H9 (cell line): ENCODE results near the gene EFTUD2. TPM values are rescaled to one million over a fixed set of nuclear protein-coding genes. Genes with fewer than 3 reads are reported as not detected.
A peak's percentile ranks its signal among the peaks of the same experiment; 100 is the strongest.

Experiments
- DNase-seq: peaks from one replicate; pipeline ENCODE4 v3.0.0-alpha.2; 2017
- H2AFZ ChIP-seq: one replicate; pipeline ENCODE4 v1.6.1; 2013; ENCODE audit warnings: mild to moderate bottlenecking, low read length, control low read depth, moderate library complexity
- H2AK5ac ChIP-seq: 2 replicates; pipeline ENCODE4 v1.6.1; 2013; ENCODE audit warnings: low read length, control low read depth, mixed read lengths; ENCODE audit not compliant: insufficient read length
- H2BK120ac ChIP-seq: one replicate; pipeline ENCODE4 v1.6.1; 2013; ENCODE audit warnings: low read depth, mild to moderate bottlenecking, low read length, control low read depth, inconsistent platforms; ENCODE audit not compliant: poor library complexity, severe bottlenecking
- H2BK12ac ChIP-seq: 2 replicates; pipeline ENCODE4 v1.6.1; 2013; ENCODE audit warnings: low read length, control low read depth, mixed read lengths, low read depth; ENCODE audit not compliant: insufficient read length
- H2BK15ac ChIP-seq: 2 replicates; pipeline ENCODE4 v1.6.1; 2013; ENCODE audit warnings: low read depth, low read length, control low read depth
- H2BK20ac ChIP-seq: one replicate; pipeline ENCODE4 v1.6.1; 2013; ENCODE audit warnings: low read depth, mild to moderate bottlenecking, low read length, control low read depth, inconsistent platforms; ENCODE audit not compliant: poor library complexity, severe bottlenecking
- H2BK5ac ChIP-seq: 2 replicates; pipeline ENCODE4 v1.6.1; 2013; ENCODE audit warnings: low read length, control low read depth, mixed read lengths; ENCODE audit not compliant: insufficient read length
- H3K14ac ChIP-seq: 2 replicates; pipeline ENCODE4 v1.6.1; 2013; ENCODE audit warnings: low read length, control low read depth; ENCODE audit not compliant: insufficient read depth
- H3K18ac ChIP-seq: 2 replicates; pipeline ENCODE4 v1.6.1; 2013; ENCODE audit warnings: low read depth, mild to moderate bottlenecking, mixed read lengths, low read length, control low read depth; ENCODE audit not compliant: insufficient read length
- H3K23ac ChIP-seq: 2 replicates; pipeline ENCODE4 v1.6.1; 2013; ENCODE audit warnings: low read length, control low read depth, mixed read lengths, low read depth; ENCODE audit not compliant: insufficient read length
- H3K23me2 ChIP-seq: 2 replicates; pipeline ENCODE4 v1.6.1; 2013; ENCODE audit warnings: low read depth, mild to moderate bottlenecking, mixed read lengths, low read length, control low read depth; ENCODE audit not compliant: insufficient read length, poor library complexity, severe bottlenecking
- H3K27ac ChIP-seq: 2 replicates; pipeline ENCODE4 v1.5.1; 2013; ENCODE audit warnings: low read length, control low read depth, mixed read lengths, low read depth; ENCODE audit not compliant: insufficient read length
- H3K27me3 ChIP-seq: 2 replicates; pipeline ENCODE4 v1.6.1; 2013; ENCODE audit warnings: low read length, control low read depth, inconsistent platforms; ENCODE audit not compliant: insufficient read depth
- H3K4ac ChIP-seq: 2 replicates; pipeline ENCODE4 v1.6.1; 2013; ENCODE audit warnings: low read depth, mild to moderate bottlenecking, control low read depth, inconsistent platforms, low read length, moderate library complexity
- H3K4me1 ChIP-seq: 2 replicates; pipeline ENCODE4 v1.6.1; 2013; ENCODE audit warnings: low read length, control low read depth, inconsistent platforms; ENCODE audit not compliant: insufficient read depth
- H3K4me2 ChIP-seq: 2 replicates; pipeline ENCODE4 v1.6.1; 2013; ENCODE audit warnings: low read length, control low read depth, mixed read lengths; ENCODE audit not compliant: insufficient read length, insufficient read depth
- H3K56ac ChIP-seq: 2 replicates; pipeline ENCODE4 v1.6.1; 2013; ENCODE audit warnings: low read depth, mild to moderate bottlenecking, mixed read lengths, low read length, control low read depth; ENCODE audit not compliant: insufficient read length
- H3K79me1 ChIP-seq: 2 replicates; pipeline ENCODE4 v1.6.1; 2013; ENCODE audit warnings: low read depth, mild to moderate bottlenecking, moderate library complexity, low read length, control low read depth, inconsistent platforms; ENCODE audit not compliant: insufficient read depth, poor library complexity, severe bottlenecking
- H3K79me2 ChIP-seq: 2 replicates; pipeline ENCODE4 v1.6.1; 2013; ENCODE audit warnings: low read length, control low read depth, inconsistent platforms; ENCODE audit not compliant: insufficient read depth
- H3K9ac ChIP-seq: 2 replicates; pipeline ENCODE4 v1.6.1; 2013; ENCODE audit warnings: low read length, control low read depth, mixed read lengths; ENCODE audit not compliant: insufficient read length; ENCODE audit errors: extremely low read depth
- H3K9me3 ChIP-seq: one replicate; pipeline ENCODE4 v1.6.1; 2013; ENCODE audit warnings: low read depth, low read length, inconsistent platforms; ENCODE audit not compliant: control insufficient read depth
- H3T11ph ChIP-seq: one replicate; pipeline ENCODE4 v1.6.1; 2013; ENCODE audit warnings: mild to moderate bottlenecking, low read length, control low read depth, inconsistent platforms
- H4K20me1 ChIP-seq: one replicate; pipeline ENCODE4 v1.6.1; 2013; ENCODE audit not compliant: control insufficient read depth, insufficient read length, insufficient read depth
- H4K5ac ChIP-seq: 2 replicates; pipeline ENCODE4 v1.6.1; 2013; ENCODE audit warnings: low read depth, mild to moderate bottlenecking, mixed read lengths, low read length, control low read depth; ENCODE audit not compliant: insufficient read length
- H4K8ac ChIP-seq: replicated peaks from 2 replicates; pipeline ENCODE4 v1.6.1; 2013; ENCODE audit warnings: low read length, control low read depth, mixed read lengths, low read depth; ENCODE audit not compliant: insufficient read length
- H4K91ac ChIP-seq: 2 replicates; pipeline ENCODE4 v1.6.1; 2013; ENCODE audit warnings: low read depth, mild to moderate bottlenecking, moderate library complexity, mixed read lengths, low read length, control low read depth; ENCODE audit not compliant: insufficient read length
- H3K27ac Mint-ChIP-seq, 3 experiments: 2 replicates in 2 of 3; 3 replicates in 1 of 3; pipeline ENCODE4 v1.8.0; 2020 to 2021; ENCODE audit warnings: mixed read lengths in 3 of 3, mild to moderate bottlenecking in 1 of 3, moderate library complexity in 1 of 3
- H3K27me3 Mint-ChIP-seq: 2 replicates; pipeline ENCODE4 v1.8.0; 2021; ENCODE audit warnings: low read depth, mild to moderate bottlenecking, moderate library complexity, mixed read lengths
- H3K36me3 Mint-ChIP-seq, 3 experiments: 2 replicates in 2 of 3; 3 replicates in 1 of 3; pipeline ENCODE4 v1.8.0; 2020 to 2021; ENCODE audit warnings: low read depth in 3 of 3, mixed read lengths in 3 of 3; ENCODE audit not compliant: insufficient read depth in 1 of 3
- H3K4me1 Mint-ChIP-seq, 2 experiments: 2 replicates each; pipeline ENCODE4 v1.8.0; 2020; ENCODE audit warnings: mixed read lengths in 2 of 2
- H3K4me3 Mint-ChIP-seq, 2 experiments: 2 replicates in 1 of 2; 3 replicates in 1 of 2; pipeline ENCODE4 v1.8.0; 2020 to 2021; ENCODE audit warnings: mild to moderate bottlenecking in 2 of 2, mixed read lengths in 2 of 2, moderate library complexity in 1 of 2
- H3K9me3 Mint-ChIP-seq, 2 experiments: 2 replicates in 1 of 2; 3 replicates in 1 of 2; pipeline ENCODE4 v1.8.0; 2020; ENCODE audit warnings: mild to moderate bottlenecking in 2 of 2, mixed read lengths in 2 of 2, moderate library complexity in 1 of 2
- WGBS: extraction: QIAGEN DNeasy Blood & Tissue Kit; methylation state at CpG from one replicate; pipeline ENCODE4 v1.1.7; 2013; ENCODE audit warnings: missing lambda C conversion rate, low lambda C conversion rate, mixed read lengths; ENCODE audit not compliant: insufficient read length; ENCODE audit errors: extremely low coverage; 5-methylcytosine and 5-hydroxymethylcytosine counted together
- total RNA-seq: library from RNA; stranded (reverse); gene quantifications from 2 replicates; pipeline ENCODE4 v1.2.1, GENCODE V29; 2021
- TF ChIP-seq, protein P1 (sequence below): fragments of 200-600 bp; sonication (generic); conservative IDR thresholded peaks from 3 replicates; pipeline ENCODE4 v1.8.0; 2021; ENCODE audit warnings: antibody characterized with exemption, mild to moderate bottlenecking

The EFTUD2 gene
- total RNA-seq, 1 experiment from 2014 or later = 150 TPM

DNA sequence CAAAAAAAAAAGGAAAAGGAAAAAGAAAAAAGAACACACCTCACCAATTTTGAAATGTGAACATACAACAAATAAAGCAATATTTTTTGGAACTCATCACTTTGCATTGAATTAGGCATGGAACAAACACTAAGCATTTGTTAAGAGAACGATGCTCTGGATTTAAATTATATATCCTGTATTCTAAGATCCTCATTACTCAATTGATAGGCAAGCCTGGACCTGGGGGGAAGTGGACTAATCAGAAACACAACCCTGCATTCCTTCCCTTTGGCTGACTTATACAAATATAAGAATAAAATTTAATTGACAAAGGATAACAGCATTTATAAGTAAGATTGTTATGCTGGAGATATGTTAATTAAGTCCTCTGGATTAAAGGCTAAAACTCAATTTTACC is 71.4 kb downstream of the EFTUD2 start:
- WGBS = no CpG with 5 or more reads among the region's 1 CpG

More for the DNA sequence above, 71.4 kb downstream of the EFTUD2 start:
- Histone ChIP-seq H3T11ph (no peak overlapping the region), H3K23me2 (peaks cover 8% of the 10 kb centered on the region), H3K9ac (no peak overlapping the region), H2BK20ac (no peak overlapping the region), H2AK5ac (no peak overlapping the region), H2BK5ac (no peak overlapping the region), H3K79me2 (peaks cover 49% of the 10 kb centered on the region; the same call in 1 of the 2 replicates), H2AFZ (no peak overlapping the region), H3K4me2 (peak overlapping the region; percentile 81), H2BK120ac (no peak overlapping the region), H2BK12ac (no peak overlapping the region), H3K14ac (no peak overlapping the region), H2BK15ac (no peak overlapping the region), H3K27ac (no peak overlapping the region), H4K8ac (no peak overlapping the region), H3K4me1 (no peaks in the 10 kb centered on the region; the same call in 1 of the 2 replicates), H4K20me1 (no peaks in the 10 kb centered on the region), H3K79me1 (peaks cover 9% of the 10 kb centered on the region), H3K56ac (no peak overlapping the region), H3K18ac (no peak overlapping the region), H3K4ac (no peak overlapping the region), H3K23ac (no peak overlapping the region), H3K27me3 (no peaks in the 10 kb centered on the region), H3K9me3 (no peaks in the 10 kb centered on the region), H4K5ac (no peak overlapping the region), H4K91ac (no peak overlapping the region)
- TF ChIP-seq, protein P1, sequence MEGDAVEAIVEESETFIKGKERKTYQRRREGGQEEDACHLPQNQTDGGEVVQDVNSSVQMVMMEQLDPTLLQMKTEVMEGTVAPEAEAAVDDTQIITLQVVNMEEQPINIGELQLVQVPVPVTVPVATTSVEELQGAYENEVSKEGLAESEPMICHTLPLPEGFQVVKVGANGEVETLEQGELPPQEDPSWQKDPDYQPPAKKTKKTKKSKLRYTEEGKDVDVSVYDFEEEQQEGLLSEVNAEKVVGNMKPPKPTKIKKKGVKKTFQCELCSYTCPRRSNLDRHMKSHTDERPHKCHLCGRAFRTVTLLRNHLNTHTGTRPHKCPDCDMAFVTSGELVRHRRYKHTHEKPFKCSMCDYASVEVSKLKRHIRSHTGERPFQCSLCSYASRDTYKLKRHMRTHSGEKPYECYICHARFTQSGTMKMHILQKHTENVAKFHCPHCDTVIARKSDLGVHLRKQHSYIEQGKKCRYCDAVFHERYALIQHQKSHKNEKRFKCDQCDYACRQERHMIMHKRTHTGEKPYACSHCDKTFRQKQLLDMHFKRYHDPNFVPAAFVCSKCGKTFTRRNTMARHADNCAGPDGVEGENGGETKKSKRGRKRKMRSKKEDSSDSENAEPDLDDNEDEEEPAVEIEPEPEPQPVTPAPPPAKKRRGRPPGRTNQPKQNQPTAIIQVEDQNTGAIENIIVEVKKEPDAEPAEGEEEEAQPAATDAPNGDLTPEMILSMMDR = no peak
- Mint-ChIP-seq H3K27me3 (peaks cover 2% of the 10 kb centered on the region), H3K27ac (peak overlapping the region in 1 of 3 experiments; percentile 79; a peak in 2 of 7 replicates), H3K4me3 (peak overlapping the region; percentile 83 to 97), H3K36me3 (peaks cover 0 to 10% (median 3%) of the 10 kb centered on the region in 3 experiments; a peak in 2 of 7 replicates), H3K4me1 (peaks cover 24 to 44% of the 10 kb centered on the region in 2 experiments), H3K9me3 (peaks cover 0 to 7% of the 10 kb centered on the region in 2 experiments; a peak in 3 of 5 replicates)
- no peak for DNase-seq
